Karpas-422 (cell line): Measurements from ENCODE around the gene GOLGA8B. TPM values are rescaled to one million over a fixed set of nuclear protein-coding genes. Genes with fewer than 3 reads are reported as not detected.
"Not testable (repeated sequence)": the region's sequence is repeated elsewhere in the genome, so short reads cannot be mapped to it uniquely, and the experiment has no call there.

ENCODE experiments used
- DNase-seq: peaks from one replicate; pipeline ENCODE4 v3.0.0-alpha.2; 2015
- H2AFZ ChIP-seq: fragments of 200-600 bp; sonication (generic); 2 replicates; pipeline ENCODE4 v1.6.1; 2014; ENCODE audit warnings: antibody characterized with exemption, low read length, mixed read lengths
- H3K27ac ChIP-seq: fragments of 200-600 bp; sonication (generic); 2 replicates; pipeline ENCODE4 v1.5.1; 2014; ENCODE audit warnings: mild to moderate bottlenecking, low read length, moderate library complexity
- H3K27me3 ChIP-seq: fragments of 200-600 bp; sonication (generic); 2 replicates; pipeline ENCODE4 v1.6.1; 2014; ENCODE audit warnings: low read length, mixed read lengths
- H3K36me3 ChIP-seq: fragments of 200-600 bp; sonication (generic); 2 replicates; pipeline ENCODE4 v1.6.1; 2014; ENCODE audit warnings: low read length, mixed read lengths; ENCODE audit not compliant: insufficient read depth
- H3K4me1 ChIP-seq: fragments of 200-600 bp; sonication (generic); 2 replicates; pipeline ENCODE4 v1.6.1; 2014; ENCODE audit warnings: mild to moderate bottlenecking, low read length, mixed read lengths
- H3K4me2 ChIP-seq: fragments of 200-600 bp; sonication (generic); 2 replicates; pipeline ENCODE4 v1.6.1; 2014; ENCODE audit warnings: low read length, low read depth, mild to moderate bottlenecking; ENCODE audit not compliant: poor library complexity, severe bottlenecking
- H3K4me3 ChIP-seq: fragments of 200-600 bp; sonication (generic); 2 replicates; pipeline ENCODE4 v1.5.1; 2014; ENCODE audit warnings: mild to moderate bottlenecking, antibody characterized with exemption, low read length, mixed read lengths
- H3K79me2 ChIP-seq: fragments of 200-600 bp; sonication (generic); 2 replicates; pipeline ENCODE4 v1.6.1; 2014; ENCODE audit warnings: mild to moderate bottlenecking, low read length, mixed read lengths
- H3K9ac ChIP-seq: fragments of 200-600 bp; sonication (generic); 2 replicates; pipeline ENCODE4 v1.6.0; 2014; ENCODE audit warnings: low read length
- H3K9me2 ChIP-seq: fragments of 200-600 bp; sonication (generic), shearing (Covaris generic); replicated peaks from 2 replicates; pipeline ENCODE4 v1.6.0; 2014; ENCODE audit warnings: mild to moderate bottlenecking, low read length, moderate library complexity; ENCODE audit not compliant: insufficient read depth
- H3K9me3 ChIP-seq: fragments of 300-700, 200-600 bp; sonication (generic); 2 replicates; pipeline ENCODE4 v1.6.1; 2014; ENCODE audit warnings: low read length, mixed read lengths
- H4K20me1 ChIP-seq: fragments of 200-600 bp; sonication (generic); 2 replicates; pipeline ENCODE4 v1.6.1; 2014; ENCODE audit warnings: mild to moderate bottlenecking, antibody characterized with exemption, low read length, low read depth; ENCODE audit not compliant: insufficient read depth
- total RNA-seq: library from RNA; depleted of rRNA; stranded (reverse); fragments of >200 nt; shearing (Covaris generic); gene quantifications from 2 replicates; pipeline ENCODE4 v1.2.3, GENCODE V29; 2014; ENCODE audit warnings: low replicate concordance

Gene GOLGA8B
- total RNA-seq, 1 experiment from 2014 or later: 96.7 TPM

- not testable (repeated sequence) for H3K9me3 ChIP-seq, H3K27ac ChIP-seq, H3K4me3 ChIP-seq, H3K9ac ChIP-seq, H3K4me2 ChIP-seq, H3K9me2 ChIP-seq, DNase-seq, H3K36me3 ChIP-seq, H2AFZ ChIP-seq, H3K27me3 ChIP-seq
- Histone ChIP-seq H3K4me1 (peaks cover 17% of the 10 kb centered on the region), H4K20me1 (peaks cover 19% of the 10 kb centered on the region; the same call in 1 of the 2 replicates), H3K79me2 (peaks cover 80% of the 10 kb centered on the region)
Measured at GRCh38 chr15:34580251-34581042, 3.0 kb downstream of the GOLGA8B start.

- peaks cover 96% of the 10 kb centered on the region for H3K79me2 ChIP-seq
- H3K4me1 ChIP-seq: peaks cover 11% of the 10 kb centered on the region
- no peaks in the 10 kb centered on the region for H3K36me3 ChIP-seq
- H2AFZ ChIP-seq: no peak overlapping the region
- H3K4me3 ChIP-seq: no peak overlapping the region
- no peak overlapping the region for H3K9ac ChIP-seq
- H3K9me2 ChIP-seq: no peaks in the 10 kb centered on the region
- DNase-seq: no peak
- H3K4me2 ChIP-seq: no peak overlapping the region
- H3K27ac ChIP-seq: no peak overlapping the region
- H4K20me1 ChIP-seq: peaks cover 19% of the 10 kb centered on the region; the same call in 1 of the 2 replicates
- no peaks in the 10 kb centered on the region for H3K27me3 ChIP-seq
- H3K9me3 ChIP-seq: no peaks in the 10 kb centered on the region
Measured at GRCh38 chr15:34578283-34578674, 5.2 kb downstream of the GOLGA8B start.

DNA sequence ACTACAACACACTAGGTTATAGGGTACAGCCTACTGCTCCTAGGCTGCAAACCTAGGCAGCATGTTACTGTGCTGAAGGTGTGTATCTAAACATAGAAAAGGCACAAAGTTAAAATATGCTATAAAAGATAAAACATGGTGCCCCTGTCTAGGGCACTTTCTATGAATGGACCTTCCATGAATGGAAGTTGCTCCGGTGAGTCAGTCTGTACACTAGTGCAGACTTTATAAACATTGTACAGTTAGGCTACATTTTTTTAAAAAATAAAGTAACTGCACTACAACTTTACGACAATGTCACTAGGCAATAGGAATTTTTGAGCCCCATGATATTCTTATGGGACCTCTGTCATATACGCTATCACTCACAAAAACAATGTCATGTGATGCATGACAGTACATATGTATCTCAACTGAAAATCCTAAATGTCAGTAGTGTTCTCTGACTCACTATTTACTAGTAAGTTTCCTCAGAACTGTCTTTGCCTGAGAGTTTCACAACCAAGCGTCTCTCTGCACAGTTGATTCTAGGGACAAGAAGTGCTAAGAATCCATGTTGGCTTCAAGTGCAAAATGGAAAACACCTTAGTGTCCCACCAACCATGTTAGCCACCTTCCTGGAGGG, 5.7 kb downstream of the GOLGA8B start:
- H3K9me2 ChIP-seq, H3K4me3 ChIP-seq, H3K27ac ChIP-seq, H3K9me3 ChIP-seq, H2AFZ ChIP-seq, H3K36me3 ChIP-seq, H3K27me3 ChIP-seq, DNase-seq, H3K9ac ChIP-seq, H3K4me2 ChIP-seq: not testable (repeated sequence)
- H4K20me1 ChIP-seq: peaks cover 19% of the 10 kb centered on the region; the same call in 1 of the 2 replicates
- H3K4me1 ChIP-seq: peaks cover 11% of the 10 kb centered on the region
- peaks cover 92% of the 10 kb centered on the region for H3K79me2 ChIP-seq

DNA sequence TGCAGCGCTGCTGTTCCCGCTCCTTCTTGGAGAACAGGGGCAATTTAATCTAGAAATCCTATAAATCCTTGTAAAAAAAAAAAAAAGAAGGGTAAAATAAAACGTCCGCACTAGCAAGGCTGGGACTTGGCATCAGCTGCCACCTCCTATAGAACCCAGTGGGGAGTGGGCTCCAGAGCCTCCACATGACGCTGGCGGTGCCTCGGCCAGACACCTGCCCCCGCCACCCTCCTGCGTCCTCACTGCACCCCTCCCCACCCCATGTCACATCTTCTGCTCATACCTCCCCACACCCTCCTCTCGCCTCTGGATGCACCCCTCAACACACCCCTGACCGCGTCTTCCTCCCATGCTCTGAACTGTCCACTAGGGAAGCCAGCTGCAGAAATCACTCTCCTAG, 8.4 kb downstream of the GOLGA8B start:
- H2AFZ ChIP-seq, DNase-seq, H3K36me3 ChIP-seq, H3K9me3 ChIP-seq, H3K4me3 ChIP-seq, H3K4me2 ChIP-seq, H4K20me1 ChIP-seq, H3K4me1 ChIP-seq, H3K27me3 ChIP-seq, H3K9ac ChIP-seq, H3K9me2 ChIP-seq, H3K27ac ChIP-seq: not testable (repeated sequence)
- H3K79me2 ChIP-seq: peaks cover 82% of the 10 kb centered on the region

DNA sequence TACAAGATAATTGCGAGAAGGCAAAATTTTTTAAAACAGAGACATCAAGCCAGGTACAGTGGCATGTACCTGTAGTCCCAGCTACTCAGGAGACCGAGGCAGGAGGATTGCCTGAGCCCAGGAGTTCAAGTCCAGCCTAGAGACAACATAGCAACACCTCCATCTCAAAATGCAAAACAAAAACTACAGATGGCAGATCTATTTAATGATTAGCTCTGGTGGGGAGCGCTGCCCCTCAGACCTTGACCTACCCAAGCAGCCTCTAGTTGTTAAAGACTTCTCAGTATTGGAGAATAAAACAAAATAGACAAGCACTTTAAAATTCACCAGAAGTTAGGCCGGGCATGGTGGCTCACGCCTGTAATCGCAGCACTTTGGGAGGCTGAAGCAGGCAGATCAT, 10.5 kb downstream of the GOLGA8B start:
- H2AFZ ChIP-seq, H3K27ac ChIP-seq, H3K4me2 ChIP-seq, H3K27me3 ChIP-seq, H3K9me2 ChIP-seq, DNase-seq, H4K20me1 ChIP-seq, H3K9me3 ChIP-seq, H3K9ac ChIP-seq, H3K4me1 ChIP-seq, H3K4me3 ChIP-seq, H3K36me3 ChIP-seq: not testable (repeated sequence)
- peaks cover 67% of the 10 kb centered on the region for H3K79me2 ChIP-seq

DNA sequence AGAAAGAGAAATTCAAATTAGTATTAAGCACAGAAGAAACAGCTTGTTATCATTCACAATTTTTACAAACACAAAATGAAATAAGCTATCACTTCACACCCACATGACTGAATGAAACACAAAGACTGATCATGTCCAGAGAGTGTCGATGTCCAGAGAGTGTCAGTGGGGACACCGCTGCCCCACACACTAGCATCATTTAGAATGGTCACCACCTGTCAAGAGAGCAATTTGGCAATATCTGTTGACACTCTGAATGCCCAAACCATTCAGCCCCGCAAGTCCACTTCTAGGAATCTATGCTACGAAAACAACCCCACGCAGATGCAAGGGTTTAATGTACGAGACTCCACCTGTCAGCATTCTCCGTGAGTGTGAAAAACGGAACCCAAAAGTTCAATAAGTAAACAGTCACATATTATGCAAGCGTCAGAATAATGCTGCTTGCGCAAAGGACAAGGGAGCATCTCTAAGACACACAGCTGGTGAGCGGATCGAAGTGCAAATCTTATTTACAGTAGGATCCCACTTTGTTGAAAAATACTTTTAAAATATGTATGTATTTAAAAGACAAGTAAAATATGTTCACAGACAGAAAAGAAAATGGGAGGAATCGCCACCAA, 11.3 kb downstream of the GOLGA8B start:
- H3K9me3 ChIP-seq, H3K4me1 ChIP-seq, H2AFZ ChIP-seq, H4K20me1 ChIP-seq, H3K36me3 ChIP-seq, H3K9me2 ChIP-seq, H3K27ac ChIP-seq, H3K4me2 ChIP-seq, H3K27me3 ChIP-seq, DNase-seq, H3K9ac ChIP-seq, H3K4me3 ChIP-seq: not testable (repeated sequence)
- peaks cover 66% of the 10 kb centered on the region for H3K79me2 ChIP-seq

DNA sequence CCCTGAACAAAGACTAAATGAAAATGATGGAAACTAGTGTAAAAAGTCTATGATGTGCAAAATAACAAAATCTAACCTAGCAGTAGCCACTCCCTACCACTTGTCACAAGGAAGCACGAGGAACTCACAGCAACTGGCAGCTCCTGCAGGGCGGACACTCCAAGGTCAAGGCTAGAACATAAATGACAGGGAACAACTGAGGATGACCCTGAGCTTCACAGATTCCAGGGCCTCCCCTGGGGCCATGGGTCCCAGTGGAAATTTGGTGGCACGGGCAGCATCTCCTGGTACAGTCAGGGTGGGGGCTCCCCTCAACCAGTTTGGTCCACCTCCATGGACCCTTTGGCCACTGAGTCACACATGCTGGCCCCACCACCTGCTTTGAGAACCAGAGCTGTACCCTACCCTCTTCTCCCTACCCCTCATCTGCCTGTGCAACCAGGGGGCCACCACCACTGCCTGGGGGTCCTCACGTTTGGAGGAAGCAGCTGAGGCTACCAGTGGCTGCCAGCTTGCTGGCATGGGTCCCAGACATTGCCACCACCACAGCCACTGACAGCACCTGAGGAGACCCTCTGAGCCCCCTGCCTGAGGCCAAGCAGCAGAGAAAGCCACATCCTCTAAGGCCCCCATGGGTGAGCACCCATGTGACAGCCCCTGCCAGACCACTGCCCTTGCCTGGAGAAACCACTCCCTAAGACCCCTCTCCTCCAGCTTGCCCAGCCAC, 13.6 kb downstream of the GOLGA8B start:
- H3K36me3 ChIP-seq, DNase-seq, H4K20me1 ChIP-seq: not testable (repeated sequence)

DNA sequence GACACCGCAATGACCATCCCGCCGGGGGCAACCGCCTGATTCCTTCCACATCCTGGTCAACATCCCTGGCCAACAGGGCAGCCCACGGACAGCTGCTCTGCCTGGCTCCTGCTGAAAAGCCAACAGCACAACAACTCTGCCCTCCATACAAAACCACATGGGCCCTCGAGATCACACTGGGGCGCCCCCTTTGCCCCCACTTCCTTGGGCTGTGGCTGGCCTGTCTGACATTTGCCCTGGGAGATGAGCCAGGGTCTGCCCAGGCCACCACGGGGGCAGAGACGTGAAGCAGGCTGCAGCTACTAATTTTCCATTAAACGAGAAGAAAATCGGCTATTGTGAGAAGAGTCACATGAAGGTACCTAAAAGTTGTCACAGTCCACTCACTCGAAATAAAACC, 16.3 kb downstream of the GOLGA8B start:
- not testable (repeated sequence) for H3K27me3 ChIP-seq, DNase-seq

More for the DNA sequence above, 13.6 kb downstream of the GOLGA8B start:
- peaks cover 45% of the 10 kb centered on the region for H3K79me2 ChIP-seq
- not testable (repeated sequence) for H3K9me3 ChIP-seq, H3K27ac ChIP-seq, H2AFZ ChIP-seq, H3K9ac ChIP-seq, H3K27me3 ChIP-seq, H3K4me2 ChIP-seq, H3K4me1 ChIP-seq, H3K9me2 ChIP-seq, H3K4me3 ChIP-seq

More for the DNA sequence above, 16.3 kb downstream of the GOLGA8B start:
- not testable (repeated sequence) for H3K4me1 ChIP-seq, H3K9me2 ChIP-seq, H3K27ac ChIP-seq, H3K4me2 ChIP-seq, H2AFZ ChIP-seq, H4K20me1 ChIP-seq, H3K9ac ChIP-seq, H3K36me3 ChIP-seq, H3K4me3 ChIP-seq, H3K9me3 ChIP-seq
- peaks cover 25% of the 10 kb centered on the region for H3K79me2 ChIP-seq
